ENCODE results near the gene TGFB1. TPM values are rescaled to one million over a fixed set of nuclear protein-coding genes. Genes with fewer than 3 reads are reported as not detected.

The TGFB1 gene
- total RNA-seq, 1 experiment from 2014 or later, result 102 TPM

GRCh38 chr19:41327076-41327575 lies 26.6 kb downstream of the TGFB1 start:
- no peak for DNase-seq (ENCODE audit: low spot score)
- CTCF ChIA-PET, result no interaction called here
- BruUV-seq (replicated peaks), result no TSS peak
- Histone ChIP-seq H3K4me1 (ENCODE audit: insufficient read depth, low read length, poor library complexity, severe bottlenecking) (peaks cover 23% of the 10 kb centered on the region), H3K27ac (ENCODE audit: low read depth, low read length, poor library complexity, severe bottlenecking) (peak overlapping the region; percentile 77), H3K27me3 (replicated peaks; ENCODE audit: insufficient read depth, low read depth, low read length, poor library complexity) (no peaks in the 10 kb centered on the region), H3K9me3 (ENCODE audit: low read depth, low read length, poor library complexity, severe bottlenecking) (no peaks in the 10 kb centered on the region), H3K4me3 (ENCODE audit: low read depth, low read length, poor library complexity, severe bottlenecking) (no peak overlapping the region), H3K36me3 (ENCODE audit: insufficient read depth, low read length, poor library complexity, severe bottlenecking) (peaks cover 32% of the 10 kb centered on the region)
- POLR2A ChIA-PET (ENCODE audit: low non-redundant PET), result no interaction called here
- TF ChIP-seq EZH2 (IDR thresholded peaks at IDR 0.05; ENCODE audit: borderline replicate concordance, low read depth, low read length, poor library complexity, severe bottlenecking) (no peak), CTCF (conservative IDR thresholded peaks at IDR 0.05; ENCODE audit: low read depth, low read length) (no peak)
- intact Hi-C loops (cut with micrococcal nuclease; ENCODE audit: unreplicated experiment), result no loop called here

- POLR2A ChIA-PET (ENCODE audit: low non-redundant PET), result no interaction called here
Observed at GRCh38 chr19:41325947-41326706, 27.6 kb downstream of the TGFB1 start.

GRCh38 chr19:41325640-41325946 lies 28.1 kb downstream of the TGFB1 start:
- intact Hi-C loops (cut with micrococcal nuclease; ENCODE audit: unreplicated experiment), result no loop called here
- DNase-seq (ENCODE audit: low spot score), result no peak
- TF ChIP-seq EZH2 (IDR thresholded peaks at IDR 0.05; ENCODE audit: borderline replicate concordance, low read depth, low read length, poor library complexity, severe bottlenecking), result no peak
- TF ChIP-seq CTCF (conservative IDR thresholded peaks at IDR 0.05; ENCODE audit: low read depth, low read length), result no peak
- H3K27me3 ChIP-seq (replicated peaks; ENCODE audit: insufficient read depth, low read depth, low read length, poor library complexity), result no peaks in the 10 kb centered on the region
- ChIA-PET CTCF (no interaction called here), POLR2A (ENCODE audit: low non-redundant PET) (no interaction called here)
- H3K27ac ChIP-seq (ENCODE audit: low read depth, low read length, poor library complexity, severe bottlenecking), result peak overlapping the region; percentile 50
- H3K9me3 ChIP-seq (ENCODE audit: low read depth, low read length, poor library complexity, severe bottlenecking), result no peaks in the 10 kb centered on the region
- BruUV-seq (replicated peaks), result no TSS peak
- peaks cover 32% of the 10 kb centered on the region for H3K36me3 ChIP-seq (ENCODE audit: insufficient read depth, low read length, poor library complexity, severe bottlenecking)
- no peak overlapping the region for H3K4me3 ChIP-seq (ENCODE audit: low read depth, low read length, poor library complexity, severe bottlenecking)
- H3K4me1 ChIP-seq (ENCODE audit: insufficient read depth, low read length, poor library complexity, severe bottlenecking), result peaks cover 23% of the 10 kb centered on the region

More at GRCh38 chr19:41325947-41326706, 27.6 kb downstream of the TGFB1 start:
- DNase-seq (ENCODE audit: low spot score), result no peak
- H3K4me1 ChIP-seq (ENCODE audit: insufficient read depth, low read length, poor library complexity, severe bottlenecking), result peaks cover 23% of the 10 kb centered on the region
- H3K4me3 ChIP-seq (ENCODE audit: low read depth, low read length, poor library complexity, severe bottlenecking), result no peak overlapping the region
- peaks cover 28% of the 10 kb centered on the region for H3K36me3 ChIP-seq (ENCODE audit: insufficient read depth, low read length, poor library complexity, severe bottlenecking)
- CTCF ChIA-PET, result no interaction called here
- intact Hi-C loops (cut with micrococcal nuclease; ENCODE audit: unreplicated experiment), result no loop called here
- no TSS peak for BruUV-seq (replicated peaks)
- no peaks in the 10 kb centered on the region for H3K27me3 ChIP-seq (replicated peaks; ENCODE audit: insufficient read depth, low read depth, low read length, poor library complexity)
- peak overlapping the region; percentile 50 for H3K27ac ChIP-seq (ENCODE audit: low read depth, low read length, poor library complexity, severe bottlenecking)
- TF ChIP-seq EZH2 (IDR thresholded peaks at IDR 0.05; ENCODE audit: borderline replicate concordance, low read depth, low read length, poor library complexity, severe bottlenecking) (no peak), CTCF (conservative IDR thresholded peaks at IDR 0.05; ENCODE audit: low read depth, low read length) (no peak)
- no peaks in the 10 kb centered on the region for H3K9me3 ChIP-seq (ENCODE audit: low read depth, low read length, poor library complexity, severe bottlenecking)
